Right hindlimb (tissue), 1 donor: ENCODE data around the gene APOC3.

Experiments
- DNase-seq: peaks from one replicate; pipeline ENCODE4 v3.0.0-alpha.2; 2018

The APOC3 gene

GRCh38 chr11:116881143-116881542 lies 51.4 kb downstream of the APOC3 start:
- DNase-seq: peak; percentile 51

GRCh38 chr11:116882386-116882785 lies 52.7 kb downstream of the APOC3 start:
- no peak for DNase-seq
